WTC11 (cell line): ENCODE results near the gene C1orf35.

Experiments used
- CREB1 ChIP-seq: sonication (generic); formaldehyde crosslinking; IDR thresholded peaks from 2 replicates; pipeline ENCODE4 v1.8.0; 2023; ENCODE audit warnings: mild to moderate bottlenecking, missing genetic modification reagents
- ELF4 ChIP-seq: sonication (generic); formaldehyde crosslinking; IDR thresholded peaks from 2 replicates; pipeline ENCODE4 v1.8.1; 2022; ENCODE audit warnings: low read depth, mild to moderate bottlenecking, moderate library complexity, missing genetic modification reagents
- ESRRA ChIP-seq: sonication (generic); formaldehyde crosslinking; IDR thresholded peaks from 2 replicates; pipeline ENCODE4 v1.8.1; 2022; ENCODE audit warnings: mild to moderate bottlenecking, missing genetic modification reagents, borderline replicate concordance
- ETV6 ChIP-seq: sonication (generic); formaldehyde crosslinking; IDR thresholded peaks from 2 replicates; pipeline ENCODE4 v1.8.1; 2022; ENCODE audit warnings: mild to moderate bottlenecking, missing genetic modification reagents
- FOXJ3 ChIP-seq: sonication (generic); formaldehyde crosslinking; IDR thresholded peaks from 2 replicates; pipeline ENCODE4 v1.9.0; 2021; ENCODE audit warnings: missing genetic modification reagents, mild to moderate bottlenecking, borderline replicate concordance
- NFYB ChIP-seq: sonication (generic); formaldehyde crosslinking; conservative IDR thresholded peaks from 2 replicates; pipeline ENCODE4 v1.8.0; 2022; ENCODE audit warnings: low read depth, missing genetic modification reagents
- TCF7 ChIP-seq: sonication (generic); formaldehyde crosslinking; IDR thresholded peaks from 2 replicates; pipeline ENCODE4 v1.8.0; 2022; ENCODE audit warnings: mild to moderate bottlenecking, low read depth, missing genetic modification reagents, moderate library complexity
- ZNF232 ChIP-seq: sonication (generic); formaldehyde crosslinking; IDR thresholded peaks from 2 replicates; pipeline ENCODE4 v1.8.0; 2022; ENCODE audit warnings: mild to moderate bottlenecking, missing genetic modification reagents
- TF ChIP-seq, protein P1 (sequence below): fragments of 200-600 bp; IDR thresholded peaks from 2 replicates; pipeline ENCODE4 v1.8.0; 2022; ENCODE audit warnings: antibody characterized with exemption
- TF ChIP-seq, protein P2 (sequence below): sonication (generic); formaldehyde crosslinking; IDR thresholded peaks from 2 replicates; pipeline ENCODE4 v1.8.1; 2023; ENCODE audit warnings: mild to moderate bottlenecking, missing genetic modification reagents, moderate library complexity
- TF ChIP-seq, protein P3 (sequence below): sonication (generic); formaldehyde crosslinking; IDR thresholded peaks from 2 replicates; pipeline ENCODE4 v1.8.1; 2022; ENCODE audit warnings: low read depth, missing genetic modification reagents, borderline replicate concordance
- TF ChIP-seq, protein P4 (sequence below): sonication (generic); formaldehyde crosslinking; IDR thresholded peaks from 2 replicates; pipeline ENCODE4 v1.8.0; 2022; ENCODE audit warnings: mild to moderate bottlenecking, missing genetic modification reagents
- TF ChIP-seq, protein P5 (sequence below): sonication (generic); formaldehyde crosslinking; IDR thresholded peaks from 2 replicates; pipeline ENCODE4 v1.8.1; 2023; ENCODE audit warnings: mild to moderate bottlenecking, moderate library complexity, missing genetic modification reagents

DNA sequence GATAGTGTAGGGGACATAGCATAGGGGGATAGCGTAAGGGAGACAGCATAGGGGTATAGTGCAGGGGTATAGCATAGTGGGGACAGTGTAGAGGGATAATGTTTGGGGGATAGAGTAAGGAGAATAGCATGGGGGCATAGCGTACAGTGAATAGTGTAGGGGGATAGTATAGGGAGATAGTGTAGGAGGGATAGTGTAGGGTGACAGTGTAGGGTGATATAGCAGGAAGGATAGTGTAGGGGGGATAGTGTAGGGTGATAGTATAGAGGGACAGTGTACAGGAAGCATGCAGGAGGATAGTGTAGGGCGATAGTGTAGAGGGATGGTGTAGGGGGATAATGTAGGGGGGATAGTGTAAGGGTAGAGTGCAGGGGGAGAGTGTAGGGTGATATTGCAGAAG lies 32.3 kb downstream of the C1orf35 start:
- TF ChIP-seq, protein P1, sequence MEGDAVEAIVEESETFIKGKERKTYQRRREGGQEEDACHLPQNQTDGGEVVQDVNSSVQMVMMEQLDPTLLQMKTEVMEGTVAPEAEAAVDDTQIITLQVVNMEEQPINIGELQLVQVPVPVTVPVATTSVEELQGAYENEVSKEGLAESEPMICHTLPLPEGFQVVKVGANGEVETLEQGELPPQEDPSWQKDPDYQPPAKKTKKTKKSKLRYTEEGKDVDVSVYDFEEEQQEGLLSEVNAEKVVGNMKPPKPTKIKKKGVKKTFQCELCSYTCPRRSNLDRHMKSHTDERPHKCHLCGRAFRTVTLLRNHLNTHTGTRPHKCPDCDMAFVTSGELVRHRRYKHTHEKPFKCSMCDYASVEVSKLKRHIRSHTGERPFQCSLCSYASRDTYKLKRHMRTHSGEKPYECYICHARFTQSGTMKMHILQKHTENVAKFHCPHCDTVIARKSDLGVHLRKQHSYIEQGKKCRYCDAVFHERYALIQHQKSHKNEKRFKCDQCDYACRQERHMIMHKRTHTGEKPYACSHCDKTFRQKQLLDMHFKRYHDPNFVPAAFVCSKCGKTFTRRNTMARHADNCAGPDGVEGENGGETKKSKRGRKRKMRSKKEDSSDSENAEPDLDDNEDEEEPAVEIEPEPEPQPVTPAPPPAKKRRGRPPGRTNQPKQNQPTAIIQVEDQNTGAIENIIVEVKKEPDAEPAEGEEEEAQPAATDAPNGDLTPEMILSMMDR, result no peak
- TF ChIP-seq, protein P2, sequence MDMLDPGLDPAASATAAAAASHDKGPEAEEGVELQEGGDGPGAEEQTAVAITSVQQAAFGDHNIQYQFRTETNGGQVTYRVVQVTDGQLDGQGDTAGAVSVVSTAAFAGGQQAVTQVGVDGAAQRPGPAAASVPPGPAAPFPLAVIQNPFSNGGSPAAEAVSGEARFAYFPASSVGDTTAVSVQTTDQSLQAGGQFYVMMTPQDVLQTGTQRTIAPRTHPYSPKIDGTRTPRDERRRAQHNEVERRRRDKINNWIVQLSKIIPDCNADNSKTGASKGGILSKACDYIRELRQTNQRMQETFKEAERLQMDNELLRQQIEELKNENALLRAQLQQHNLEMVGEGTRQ (CRISPR knock-in tag), result no peak
- TF ChIP-seq FOXJ3 (CRISPR knock-in tag) (no peak), NFYB (CRISPR knock-in tag) (no peak), ZNF232 (CRISPR knock-in tag) (no peak), ESRRA (no peak), TCF7 (CRISPR knock-in tag) (no peak), ELF4 (CRISPR knock-in tag) (no peak), ETV6 (no peak), CREB1 (CRISPR knock-in tag) (no peak)
- TF ChIP-seq, protein P3, sequence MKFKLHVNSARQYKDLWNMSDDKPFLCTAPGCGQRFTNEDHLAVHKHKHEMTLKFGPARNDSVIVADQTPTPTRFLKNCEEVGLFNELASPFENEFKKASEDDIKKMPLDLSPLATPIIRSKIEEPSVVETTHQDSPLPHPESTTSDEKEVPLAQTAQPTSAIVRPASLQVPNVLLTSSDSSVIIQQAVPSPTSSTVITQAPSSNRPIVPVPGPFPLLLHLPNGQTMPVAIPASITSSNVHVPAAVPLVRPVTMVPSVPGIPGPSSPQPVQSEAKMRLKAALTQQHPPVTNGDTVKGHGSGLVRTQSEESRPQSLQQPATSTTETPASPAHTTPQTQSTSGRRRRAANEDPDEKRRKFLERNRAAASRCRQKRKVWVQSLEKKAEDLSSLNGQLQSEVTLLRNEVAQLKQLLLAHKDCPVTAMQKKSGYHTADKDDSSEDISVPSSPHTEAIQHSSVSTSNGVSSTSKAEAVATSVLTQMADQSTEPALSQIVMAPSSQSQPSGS (CRISPR knock-in tag), result no peak
- TF ChIP-seq, protein P4, sequence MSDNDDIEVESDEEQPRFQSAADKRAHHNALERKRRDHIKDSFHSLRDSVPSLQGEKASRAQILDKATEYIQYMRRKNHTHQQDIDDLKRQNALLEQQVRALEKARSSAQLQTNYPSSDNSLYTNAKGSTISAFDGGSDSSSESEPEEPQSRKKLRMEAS, result no peak
- TF ChIP-seq, protein P5, sequence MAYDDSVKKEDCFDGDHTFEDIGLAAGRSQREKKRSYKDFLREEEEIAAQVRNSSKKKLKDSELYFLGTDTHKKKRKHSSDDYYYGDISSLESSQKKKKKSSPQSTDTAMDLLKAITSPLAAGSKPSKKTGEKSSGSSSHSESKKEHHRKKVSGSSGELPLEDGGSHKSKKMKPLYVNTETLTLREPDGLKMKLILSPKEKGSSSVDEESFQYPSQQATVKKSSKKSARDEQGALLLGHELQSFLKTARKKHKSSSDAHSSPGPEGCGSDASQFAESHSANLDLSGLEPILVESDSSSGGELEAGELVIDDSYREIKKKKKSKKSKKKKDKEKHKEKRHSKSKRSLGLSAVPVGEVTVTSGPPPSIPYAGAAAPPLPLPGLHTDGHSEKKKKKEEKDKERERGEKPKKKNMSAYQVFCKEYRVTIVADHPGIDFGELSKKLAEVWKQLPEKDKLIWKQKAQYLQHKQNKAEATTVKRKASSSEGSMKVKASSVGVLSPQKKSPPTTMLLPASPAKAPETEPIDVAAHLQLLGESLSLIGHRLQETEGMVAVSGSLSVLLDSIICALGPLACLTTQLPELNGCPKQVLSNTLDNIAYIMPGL (CRISPR knock-in tag), result no peak
